HepG2 (cell line): ENCODE results near the gene CEMP1. TPM values are rescaled to one million over a fixed set of nuclear protein-coding genes. Genes with fewer than 3 reads are reported as not detected.
A peak's percentile ranks its signal among the peaks of the same experiment; 100 is the strongest.

Experiments used
- BORCS8-MEF2B ChIP-seq: sonication (generic); formaldehyde crosslinking; IDR thresholded peaks from 2 replicates; pipeline ENCODE4 v1.8.0; 2022; ENCODE audit warnings: mild to moderate bottlenecking, missing genetic modification reagents
- GPBP1L1 ChIP-seq: sonication (generic); formaldehyde crosslinking; IDR thresholded peaks from 2 replicates; pipeline ENCODE4 v1.5.0; 2020; ENCODE audit warnings: mild to moderate bottlenecking, missing genetic modification reagents
- HNRNPH1 ChIP-seq: fragments of 200-400 bp; formaldehyde crosslinking; optimal IDR thresholded peaks from 2 replicates; pipeline ENCODE3; 2017; ENCODE audit warnings: mild to moderate bottlenecking, low read depth, low read length
- MYPOP ChIP-seq: sonication (generic); formaldehyde crosslinking; IDR thresholded peaks from 2 replicates; pipeline ENCODE4 v1.8.1; 2023; ENCODE audit warnings: mild to moderate bottlenecking, moderate library complexity, missing genetic modification reagents
- PRDM10 ChIP-seq: sonication (generic); formaldehyde crosslinking; IDR thresholded peaks from 2 replicates; pipeline ENCODE4 v1.4.0; 2020; ENCODE audit warnings: low read depth, missing genetic modification reagents
- PRMT3 ChIP-seq: sonication (generic); formaldehyde crosslinking; IDR thresholded peaks from 2 replicates; pipeline ENCODE4 v1.8.1; 2022; ENCODE audit warnings: low read depth, mild to moderate bottlenecking, moderate library complexity, missing genetic modification reagents, borderline replicate concordance
- ZNF10 ChIP-seq: sonication (generic); formaldehyde crosslinking; IDR thresholded peaks from 2 replicates; pipeline ENCODE4 v1.4.0; 2020; ENCODE audit warnings: mild to moderate bottlenecking, low read depth, missing genetic modification reagents, borderline replicate concordance
- ZNF318 ChIP-seq: sonication (generic); formaldehyde crosslinking; IDR thresholded peaks from 2 replicates; pipeline ENCODE4 v1.4.0; 2020; ENCODE audit warnings: mild to moderate bottlenecking, missing genetic modification reagents
- ZNF598 ChIP-seq: sonication (generic); formaldehyde crosslinking; IDR thresholded peaks from 2 replicates; pipeline ENCODE4 v1.5.1; 2020; ENCODE audit warnings: mild to moderate bottlenecking, missing genetic modification reagents, borderline replicate concordance
- ZNF629 ChIP-seq: sonication (generic); formaldehyde crosslinking; conservative IDR thresholded peaks from 2 replicates; pipeline ENCODE4 v1.5.0; 2020; ENCODE audit warnings: missing genetic modification reagents
- ZSCAN5A ChIP-seq: sonication (generic); formaldehyde crosslinking; IDR thresholded peaks from 2 replicates; pipeline ENCODE4 v1.8.0; 2022; ENCODE audit warnings: mild to moderate bottlenecking, missing genetic modification reagents, borderline replicate concordance
- polyA plus RNA-seq, 8 experiments: library from polyadenylated mRNA; depleted of rRNA in 3 of 8; stranded (reverse) in 7 of 8; unstranded in 1 of 8; fragments of >200 nt; fragmentation: Illumina TruSeq in 4 of 8; extraction: Trizol in 4 of 8; gene quantifications; 2 replicates each; pipeline versions ENCODE4 v1.2.1 to v1.2.3, GENCODE V29; 2011 to 2016; ENCODE audit warnings: low read depth in 4 of 8, missing spikeins in 1 of 8, mixed read lengths in 1 of 8; ENCODE audit not compliant: insufficient read depth in 1 of 8
- total RNA-seq, 5 experiments: library from RNA; depleted of rRNA; stranded (reverse); fragments of >200 nt; fragmentation: Illumina TruSeq; extraction: Trizol; gene quantifications; 2 replicates each; pipeline ENCODE4 v1.2.3, GENCODE V29; 2016; ENCODE audit warnings: low read depth in 1 of 5

CEMP1 gene
- total and polyA plus RNA-seq, 2 of the 13 experiments (the other 11 are each of a cell fraction or from before 2014, with no cell fraction given), result not detected

- TF ChIP-seq GPBP1L1 (CRISPR knock-in tag) (no peak), ZNF10 (CRISPR knock-in tag) (no peak), PRMT3 (CRISPR knock-in tag) (peak; percentile 84; the same call in 1 of the 2 replicates), ZNF318 (0 out of 2 replicates have a peak, but pooled peaks have one; percentile 47), ZNF598 (CRISPR knock-in tag) (peak; percentile 79; the same call in 1 of the 2 replicates), MYPOP (CRISPR knock-in tag) (peak; percentile 99), HNRNPH1 (peak; percentile 64), ZNF629 (CRISPR knock-in tag) (no peak), BORCS8-MEF2B (no peak), PRDM10 (no peak), ZSCAN5A (CRISPR knock-in tag) (no peak)
These were observed 687 bp upstream of the CEMP1 start (continued) for GRCh38 chr16:2531696-2532493.
